Ovary (tissue), 3 donors: ENCODE measurements around the gene SMTNL2.

ENCODE experiments used
- EP300 ChIP-seq: sonication (generic); formaldehyde crosslinking; IDR thresholded peaks from one replicate; pipeline ENCODE4 v1.6.1; 2017; ENCODE audit warnings: antibody characterized with exemption
- POLR2A ChIP-seq: fragments of 450-650 bp; IDR thresholded peaks from one replicate; pipeline ENCODE4 v1.6.1; 2017; ENCODE audit warnings: antibody characterized with exemption, mild to moderate bottlenecking, moderate library complexity
- TF ChIP-seq, protein P1 (sequence below), 3 donors: fragments of 450-650 bp in 2 of 3; fragments of 200-600 bp in 1 of 3; IDR thresholded peaks; one replicate each; pipeline versions ENCODE4 v1.5.1 to v1.8.0; 2016 to 2022; ENCODE audit warnings: antibody characterized with exemption in 3 of 3, mild to moderate bottlenecking in 1 of 3
- donor health status: DM: no; HTN: no; CAD: no.

- TF ChIP-seq, protein P1, sequence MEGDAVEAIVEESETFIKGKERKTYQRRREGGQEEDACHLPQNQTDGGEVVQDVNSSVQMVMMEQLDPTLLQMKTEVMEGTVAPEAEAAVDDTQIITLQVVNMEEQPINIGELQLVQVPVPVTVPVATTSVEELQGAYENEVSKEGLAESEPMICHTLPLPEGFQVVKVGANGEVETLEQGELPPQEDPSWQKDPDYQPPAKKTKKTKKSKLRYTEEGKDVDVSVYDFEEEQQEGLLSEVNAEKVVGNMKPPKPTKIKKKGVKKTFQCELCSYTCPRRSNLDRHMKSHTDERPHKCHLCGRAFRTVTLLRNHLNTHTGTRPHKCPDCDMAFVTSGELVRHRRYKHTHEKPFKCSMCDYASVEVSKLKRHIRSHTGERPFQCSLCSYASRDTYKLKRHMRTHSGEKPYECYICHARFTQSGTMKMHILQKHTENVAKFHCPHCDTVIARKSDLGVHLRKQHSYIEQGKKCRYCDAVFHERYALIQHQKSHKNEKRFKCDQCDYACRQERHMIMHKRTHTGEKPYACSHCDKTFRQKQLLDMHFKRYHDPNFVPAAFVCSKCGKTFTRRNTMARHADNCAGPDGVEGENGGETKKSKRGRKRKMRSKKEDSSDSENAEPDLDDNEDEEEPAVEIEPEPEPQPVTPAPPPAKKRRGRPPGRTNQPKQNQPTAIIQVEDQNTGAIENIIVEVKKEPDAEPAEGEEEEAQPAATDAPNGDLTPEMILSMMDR (IDR thresholded peaks at IDR 0.05): no peak
- TF ChIP-seq POLR2A (no peak), EP300 (no peak)
Observed at GRCh38 chr17:4549781-4550533, 34.4 kb upstream of the SMTNL2 start.
